H1 (cell line): ENCODE measurements around the gene COL8A2. TPM values are rescaled to one million over a fixed set of nuclear protein-coding genes. Genes with fewer than 3 reads are reported as not detected.

ENCODE experiments used
- CTCF ChIA-PET: fragments of 300-600 bp; sonication (Branson Sonifier 250); formaldehyde crosslinking; loops from one replicate; lab custom pipeline; 2021; ENCODE audit not compliant: partially characterized antibody; lab: Charles Lee
- POLR2A ChIA-PET: fragments of 300-600 bp; sonication (Branson Sonifier 250); formaldehyde crosslinking; loops from one replicate; lab custom pipeline; 2021; ENCODE audit warnings: inconsistent platforms; ENCODE audit not compliant: partially characterized antibody; lab: Charles Lee
- DNase-seq, 2 experiments: peaks; one replicate each; pipeline versions ENCODE4 v3.0.0 to v3.0.0-alpha.2; 2010 to 2022; ENCODE audit warnings: low spot score in 2 of 2, low read depth in 1 of 2, mixed read lengths in 1 of 2
- FAIRE-seq: peaks from 2 replicates; lab custom pipeline; 2011; peaks lifted over from hg19 to GRCh38; lab: Jason Lieb, UNC
- H2AFZ ChIP-seq: 2 replicates; pipeline ENCODE4 v1.8.1; 2012; ENCODE audit warnings: low read length, inconsistent platforms
- H2AK5ac ChIP-seq: 2 replicates; pipeline ENCODE4 v1.6.1; 2013; ENCODE audit warnings: low read depth, low read length
- H2BK120ac ChIP-seq: replicated peaks from 2 replicates; pipeline ENCODE3; 2013; ENCODE audit warnings: low read depth, low read length, inconsistent platforms
- H2BK12ac ChIP-seq: 2 replicates; pipeline ENCODE4 v1.6.1; 2013; ENCODE audit warnings: low read depth, low read length
- H2BK15ac ChIP-seq: 2 replicates; pipeline ENCODE4 v1.6.1; 2013; ENCODE audit warnings: low read length
- H2BK20ac ChIP-seq: 2 replicates; pipeline ENCODE4 v1.6.1; 2013; ENCODE audit warnings: low read length
- H2BK5ac ChIP-seq: 2 replicates; pipeline ENCODE4 v1.6.1; 2013; ENCODE audit warnings: low read depth, low read length
- H3K14ac ChIP-seq: 2 replicates; pipeline ENCODE4 v1.6.1; 2013; ENCODE audit warnings: inconsistent platforms; ENCODE audit not compliant: insufficient read length
- H3K18ac ChIP-seq: 2 replicates; pipeline ENCODE4 v1.6.1; 2013; ENCODE audit warnings: low read length; ENCODE audit errors: extremely low read depth
- H3K23ac ChIP-seq: 2 replicates; pipeline ENCODE4 v1.6.1; 2013; ENCODE audit warnings: inconsistent platforms; ENCODE audit not compliant: insufficient read length
- H3K23me2 ChIP-seq: 2 replicates; pipeline ENCODE4 v1.6.1; 2013; ENCODE audit warnings: low read depth, low read length
- H3K27ac ChIP-seq: 2 replicates; pipeline ENCODE4 v1.6.1; 2011; ENCODE audit warnings: low read depth, low read length, inconsistent platforms
- H3K27me3 ChIP-seq, 4 experiments: replicated peaks in 1 of 4; 1 replicate in 1 of 4; 2 replicates in 3 of 4; pipeline versions ENCODE4 v1.6.1 to v1.8.1; 2011 to 2013; ENCODE audit warnings: low read length in 3 of 4, mild to moderate bottlenecking in 3 of 4, inconsistent platforms in 2 of 4, mixed read lengths in 2 of 4, moderate library complexity in 1 of 4; ENCODE audit not compliant: control insufficient read depth in 3 of 4, insufficient read depth in 3 of 4; ENCODE audit errors: extremely low read depth in 1 of 4
- H3K36me3 ChIP-seq, 4 experiments: 2 replicates each; pipeline versions ENCODE4 v1.6.1 to v1.8.1; 2011 to 2013; ENCODE audit warnings: mild to moderate bottlenecking in 4 of 4, low read length in 3 of 4, moderate library complexity in 2 of 4, control low read depth in 1 of 4, inconsistent platforms in 1 of 4; ENCODE audit not compliant: insufficient read depth in 4 of 4, control insufficient read depth in 2 of 4
- H3K4ac ChIP-seq: replicated peaks from 2 replicates; pipeline ENCODE3; 2013; ENCODE audit warnings: low read length, low read depth, mixed read lengths, inconsistent platforms; ENCODE audit not compliant: insufficient read length
- H3K4me1 ChIP-seq, 4 experiments: replicated peaks in 1 of 4; 1 replicate in 1 of 4; 2 replicates in 3 of 4; pipeline versions ENCODE4 v1.6.1 to v1.8.1; 2011 to 2013; ENCODE audit warnings: low read length in 3 of 4, inconsistent platforms in 2 of 4, mixed read lengths in 1 of 4; ENCODE audit not compliant: insufficient read depth in 4 of 4, control insufficient read depth in 3 of 4
- H3K4me2 ChIP-seq, 2 experiments: 2 replicates each; pipeline versions ENCODE4 v1.6.1 to v1.8.1; 2011 to 2013; ENCODE audit warnings: low read depth in 2 of 2, low read length in 2 of 2, control low read depth in 1 of 2, inconsistent platforms in 1 of 2, mild to moderate bottlenecking in 1 of 2; ENCODE audit not compliant: insufficient read depth in 1 of 2
- H3K4me3 ChIP-seq, 4 experiments: fragments of 200-600, 300-600 bp in 1 of 4; sonication (generic), shearing (Covaris generic), sonication (Bioruptor Twin) in 1 of 4; 2 replicates each; pipeline versions ENCODE4 v1.5.1 to v1.8.1; 2011 to 2016; ENCODE audit warnings: low read length in 4 of 4, low read depth in 3 of 4, control low read depth in 2 of 4, inconsistent platforms in 2 of 4, mild to moderate bottlenecking in 2 of 4, mixed read lengths in 1 of 4, moderate library complexity in 1 of 4; ENCODE audit not compliant: insufficient read depth in 2 of 4; ENCODE audit errors: extremely low read depth in 1 of 4
- H3K56ac ChIP-seq: replicated peaks from 2 replicates; pipeline ENCODE3; 2013; ENCODE audit warnings: low read depth, mild to moderate bottlenecking, mixed read lengths, low read length, inconsistent platforms; ENCODE audit not compliant: insufficient read length
- H3K79me1 ChIP-seq: 2 replicates; pipeline ENCODE4 v1.6.1; 2013; ENCODE audit warnings: low read depth, low read length, control low read depth
- H3K79me2 ChIP-seq, 2 experiments: 2 replicates each; pipeline versions ENCODE4 v1.6.1 to v1.8.1; 2012 to 2013; ENCODE audit warnings: low read length in 2 of 2, mild to moderate bottlenecking in 2 of 2, inconsistent platforms in 1 of 2; ENCODE audit not compliant: insufficient read depth in 2 of 2, control insufficient read depth in 1 of 2
- H3K9ac ChIP-seq, 4 experiments: replicated peaks in 1 of 4; 1 replicate in 1 of 4; 2 replicates in 3 of 4; pipeline versions ENCODE4 v1.6.1 to v1.8.1; 2011 to 2013; ENCODE audit warnings: low read depth in 3 of 4, low read length in 3 of 4, control low read depth in 2 of 4, mild to moderate bottlenecking in 2 of 4, moderate library complexity in 2 of 4, inconsistent platforms in 1 of 4; ENCODE audit errors: extremely low read depth in 1 of 4
- H3K9me3 ChIP-seq, 2 experiments: 2 replicates each; pipeline versions ENCODE4 v1.6.1 to v1.8.1; 2012 to 2013; ENCODE audit warnings: mild to moderate bottlenecking in 2 of 2, moderate library complexity in 2 of 2, control low read depth in 1 of 2, inconsistent platforms in 1 of 2, low read depth in 1 of 2, low read length in 1 of 2, mixed read lengths in 1 of 2; ENCODE audit not compliant: insufficient read depth in 2 of 2
- H4K20me1 ChIP-seq, 2 experiments: replicated peaks in 1 of 2; 2 replicates each; pipeline versions ENCODE3 to v1.8.1; 2011 to 2013; ENCODE audit warnings: inconsistent platforms in 2 of 2, low read length in 2 of 2, mild to moderate bottlenecking in 1 of 2; ENCODE audit not compliant: insufficient read depth in 2 of 2, control insufficient read depth in 1 of 2
- H4K5ac ChIP-seq: 2 replicates; pipeline ENCODE4 v1.6.1; 2013; ENCODE audit warnings: low read length, low read depth, mixed read lengths, inconsistent platforms; ENCODE audit not compliant: insufficient read length
- H4K8ac ChIP-seq: 2 replicates; pipeline ENCODE4 v1.8.0; 2013; ENCODE audit warnings: mild to moderate bottlenecking, moderate library complexity, low read length, inconsistent platforms; ENCODE audit not compliant: insufficient read depth; ENCODE audit errors: extremely low read depth
- H4K91ac ChIP-seq: replicated peaks from 2 replicates; pipeline ENCODE3; 2013; ENCODE audit warnings: low read length, mixed read lengths, inconsistent platforms; ENCODE audit not compliant: insufficient read length
- EP300 ChIP-seq, 2 experiments: IDR thresholded peaks; 1 replicate in 1 of 2; 2 replicates in 1 of 2; pipeline ENCODE4 v1.6.1; 2011 to 2012; ENCODE audit warnings: low read depth in 2 of 2, low read length in 2 of 2, mild to moderate bottlenecking in 2 of 2, borderline replicate concordance in 1 of 2, inconsistent platforms in 1 of 2, moderate library complexity in 1 of 2
- HDAC2 ChIP-seq, 2 experiments: fragments of 300-600 bp in 1 of 2; sonication (generic) in 1 of 2; IDR thresholded peaks; 2 replicates each; pipeline ENCODE4 v1.6.1; 2011 to 2012; ENCODE audit warnings: low read depth in 2 of 2, low read length in 2 of 2, mild to moderate bottlenecking in 2 of 2, moderate library complexity in 2 of 2, borderline replicate concordance in 1 of 2, inconsistent platforms in 1 of 2
- NRF1 ChIP-seq: IDR thresholded peaks from 2 replicates; pipeline ENCODE4 v1.6.1; 2011; ENCODE audit warnings: mild to moderate bottlenecking, low read depth, low read length, improper control_type of control experiment
- SAP30 ChIP-seq: fragments of 300-600 bp; sonication (generic); IDR thresholded peaks from 2 replicates; pipeline ENCODE4 v1.7.1; 2012; ENCODE audit warnings: low read length, moderate library complexity, mild to moderate bottlenecking, inconsistent platforms; ENCODE audit not compliant: insufficient read depth, insufficient replicate concordance
- TAF7 ChIP-seq: optimal IDR thresholded peaks from 2 replicates; pipeline ENCODE3; 2011; ENCODE audit warnings: low read depth, mild to moderate bottlenecking, inconsistent platforms, low read length, moderate library complexity, borderline replicate concordance
- WGBS, 2 experiments: shearing (Covaris generic) in 1 of 2; methylation state at CpG; one replicate each; pipeline versions ENCODE4 v1.1.6 to v1.1.7; 2013 to 2015; ENCODE audit warnings: low lambda C conversion rate in 2 of 2, mixed read lengths in 2 of 2, inconsistent platforms in 1 of 2, low coverage in 1 of 2, missing lambda C conversion rate in 1 of 2; ENCODE audit not compliant: insufficient replicate concordance in 2 of 2, insufficient coverage in 1 of 2, insufficient read length in 1 of 2; ENCODE audit errors: extremely low coverage in 1 of 2, missing lambda C conversion rate in 1 of 2; 5-methylcytosine and 5-hydroxymethylcytosine counted together
- polyA plus RNA-seq, 7 experiments: library from polyadenylated mRNA; depleted of rRNA in 3 of 7; stranded (reverse) in 5 of 7; unstranded in 2 of 7; fragments of >200 nt in 5 of 7; fragments of 200-250 nt in 2 of 7; gene quantifications; 1 replicate in 5 of 7; 2 replicates in 1 of 7; 4 replicates in 1 of 7; pipeline versions ENCODE4 v1.2.1 to v1.2.3, GENCODE V29; 2011 to 2013; ENCODE audit warnings: missing spikeins in 2 of 7, mixed read lengths in 2 of 7
- total RNA-seq: library from RNA; stranded (reverse); fragmentation: NEBNext Ultra II Directional; extraction: Animal tissue kit (Norgen Biotek cat#: 25700); gene quantifications from 2 replicates; pipeline ENCODE4 v1.2.1, GENCODE V29; 2021

Gene COL8A2
- total and polyA plus RNA-seq, 2 of the 8 experiments (the other 6 are each of a cell fraction or from before 2014, with no cell fraction given), result 2.1 to 2.8 TPM

- Histone ChIP-seq H3K14ac (no peak overlapping the region), H3K79me2 (no peaks in the 10 kb centered on the region), H2BK5ac (no peak overlapping the region), H3K27ac (no peak overlapping the region), H2BK15ac (no peak overlapping the region), H3K4me1 (peaks cover 0 to 6% (median 3%) of the 10 kb centered on the region in 4 experiments; a peak in 2 of 7 replicates), H3K79me1 (no peaks in the 10 kb centered on the region), H4K91ac (no peak overlapping the region), H3K4me2 (no peak overlapping the region), H3K9ac (no peak overlapping the region), H2BK12ac (no peak overlapping the region), H3K36me3 (no peaks in the 10 kb centered on the region), H2AK5ac (no peak overlapping the region), H3K4ac (no peak overlapping the region), H4K20me1 (no peaks in the 10 kb centered on the region), H3K56ac (no peak overlapping the region), H3K18ac (no peak overlapping the region), H3K4me3 (no peak overlapping the region), H3K9me3 (no peaks in the 10 kb centered on the region), H4K8ac (no peak overlapping the region), H3K23me2 (peaks cover 6% of the 10 kb centered on the region; the same call in 1 of the 2 replicates), H4K5ac (no peak overlapping the region), H2BK20ac (no peak overlapping the region), H3K27me3 (peaks cover 0 to 3% (median 0%) of the 10 kb centered on the region in 4 experiments; a peak in 2 of 7 replicates), H3K23ac (no peak overlapping the region), H2AFZ (no peak overlapping the region), H2BK120ac (no peak overlapping the region)
- DNase-seq (no peak), FAIRE-seq (no peak)
- 89% methylated on average over 3 of the region's 3 CpGs; no CpG with 5 or more reads in 1 of the 2 experiments for WGBS, 2 experiments
- CTCF ChIA-PET, result no interaction called here
- no peak for TF ChIP-seq EP300 (IDR thresholded peaks at IDR 0.05; ENCODE audit: borderline replicate concordance in 1 of 2, low read depth in 2 of 2, low read length in 2 of 2)
- no peak for TF ChIP-seq TAF7
- TF ChIP-seq HDAC2 (IDR thresholded peaks at IDR 0.05; ENCODE audit: borderline replicate concordance in 1 of 2, low read depth in 2 of 2, low read length in 2 of 2), result no peak
- TF ChIP-seq NRF1, result no peak
- TF ChIP-seq SAP30, result no peak
- POLR2A ChIA-PET, result no interaction called here
Observed at GRCh38 chr1:36080236-36080635, 44.8 kb downstream of the COL8A2 start.
